Ishikawa (cell line): Measurements from ENCODE around the gene CSRNP2.

Source experiments
- CEBPB ChIP-seq: IDR thresholded peaks from 2 replicates; pipeline ENCODE4 v1.6.1; 2012
- CREB1 ChIP-seq: IDR thresholded peaks from 2 replicates; pipeline ENCODE4 v1.6.1; 2012; ENCODE audit warnings: low read depth
- EGR1 ChIP-seq: IDR thresholded peaks from 2 replicates; pipeline ENCODE4 v1.6.1; 2012
- EP300 ChIP-seq: IDR thresholded peaks from 2 replicates; pipeline ENCODE4 v1.6.1; 2012; ENCODE audit warnings: borderline replicate concordance
- NFIC ChIP-seq: IDR thresholded peaks from 2 replicates; pipeline ENCODE4 v1.6.1; 2012
- RAD21 ChIP-seq: IDR thresholded peaks from 2 replicates; pipeline ENCODE4 v1.6.1; 2012; ENCODE audit warnings: low read depth
- TAF1 ChIP-seq: IDR thresholded peaks from 2 replicates; pipeline ENCODE4 v1.6.1; 2012; ENCODE audit warnings: low read depth, mild to moderate bottlenecking
- TCF12 ChIP-seq: IDR thresholded peaks from 2 replicates; pipeline ENCODE4 v1.6.1; 2012; ENCODE audit warnings: low read depth
- TEAD4 ChIP-seq: IDR thresholded peaks from 2 replicates; pipeline ENCODE4 v1.6.1; 2012
- YY1 ChIP-seq: IDR thresholded peaks from 2 replicates; pipeline ENCODE4 v1.6.1; 2012; ENCODE audit warnings: low read depth
- ZBTB7A ChIP-seq: IDR thresholded peaks from 2 replicates; pipeline ENCODE4 v1.6.1; 2012; ENCODE audit warnings: low read depth
- TF ChIP-seq, protein P1 (sequence below): IDR thresholded peaks from 2 replicates; pipeline ENCODE4 v1.6.1; 2012; ENCODE audit warnings: low read depth, mild to moderate bottlenecking
- TF ChIP-seq, protein P2 (sequence below): IDR thresholded peaks from 2 replicates; pipeline ENCODE4 v1.6.1; 2012
- TF ChIP-seq, protein P3 (sequence below): IDR thresholded peaks from 2 replicates; pipeline ENCODE4 v1.6.1; 2012

DNA sequence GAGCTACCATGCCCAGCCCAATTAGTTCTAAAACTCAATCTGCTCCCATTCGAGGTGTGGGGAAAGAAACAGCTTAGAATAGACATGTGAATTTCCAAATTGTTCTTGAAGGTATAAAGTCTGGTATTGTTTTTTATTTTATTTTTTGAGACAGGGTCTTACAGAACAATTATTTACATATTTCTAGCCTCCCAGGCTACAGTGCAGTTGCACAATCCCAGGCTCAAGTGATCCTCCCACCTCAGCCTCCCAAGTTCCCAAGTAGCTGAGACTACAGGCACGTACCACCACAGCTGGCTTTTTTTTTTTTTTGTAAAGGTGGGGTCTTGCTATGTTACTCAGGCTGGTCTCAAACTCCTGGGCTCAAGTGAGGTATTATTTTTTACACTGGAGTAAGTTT lies 63.5 kb downstream of the CSRNP2 start:
- TF ChIP-seq, protein P1, sequence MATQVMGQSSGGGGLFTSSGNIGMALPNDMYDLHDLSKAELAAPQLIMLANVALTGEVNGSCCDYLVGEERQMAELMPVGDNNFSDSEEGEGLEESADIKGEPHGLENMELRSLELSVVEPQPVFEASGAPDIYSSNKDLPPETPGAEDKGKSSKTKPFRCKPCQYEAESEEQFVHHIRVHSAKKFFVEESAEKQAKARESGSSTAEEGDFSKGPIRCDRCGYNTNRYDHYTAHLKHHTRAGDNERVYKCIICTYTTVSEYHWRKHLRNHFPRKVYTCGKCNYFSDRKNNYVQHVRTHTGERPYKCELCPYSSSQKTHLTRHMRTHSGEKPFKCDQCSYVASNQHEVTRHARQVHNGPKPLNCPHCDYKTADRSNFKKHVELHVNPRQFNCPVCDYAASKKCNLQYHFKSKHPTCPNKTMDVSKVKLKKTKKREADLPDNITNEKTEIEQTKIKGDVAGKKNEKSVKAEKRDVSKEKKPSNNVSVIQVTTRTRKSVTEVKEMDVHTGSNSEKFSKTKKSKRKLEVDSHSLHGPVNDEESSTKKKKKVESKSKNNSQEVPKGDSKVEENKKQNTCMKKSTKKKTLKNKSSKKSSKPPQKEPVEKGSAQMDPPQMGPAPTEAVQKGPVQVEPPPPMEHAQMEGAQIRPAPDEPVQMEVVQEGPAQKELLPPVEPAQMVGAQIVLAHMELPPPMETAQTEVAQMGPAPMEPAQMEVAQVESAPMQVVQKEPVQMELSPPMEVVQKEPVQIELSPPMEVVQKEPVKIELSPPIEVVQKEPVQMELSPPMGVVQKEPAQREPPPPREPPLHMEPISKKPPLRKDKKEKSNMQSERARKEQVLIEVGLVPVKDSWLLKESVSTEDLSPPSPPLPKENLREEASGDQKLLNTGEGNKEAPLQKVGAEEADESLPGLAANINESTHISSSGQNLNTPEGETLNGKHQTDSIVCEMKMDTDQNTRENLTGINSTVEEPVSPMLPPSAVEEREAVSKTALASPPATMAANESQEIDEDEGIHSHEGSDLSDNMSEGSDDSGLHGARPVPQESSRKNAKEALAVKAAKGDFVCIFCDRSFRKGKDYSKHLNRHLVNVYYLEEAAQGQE: no peak
- TF ChIP-seq, protein P2, sequence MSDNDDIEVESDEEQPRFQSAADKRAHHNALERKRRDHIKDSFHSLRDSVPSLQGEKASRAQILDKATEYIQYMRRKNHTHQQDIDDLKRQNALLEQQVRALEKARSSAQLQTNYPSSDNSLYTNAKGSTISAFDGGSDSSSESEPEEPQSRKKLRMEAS: no peak
- peak; percentile 20; the same call in 1 of the 2 replicates for TF ChIP-seq CEBPB
- no peak for TF ChIP-seq TEAD4
- no peak for TF ChIP-seq RAD21
- no peak for TF ChIP-seq EP300
- no peak for TF ChIP-seq NFIC
- TF ChIP-seq, protein P3, sequence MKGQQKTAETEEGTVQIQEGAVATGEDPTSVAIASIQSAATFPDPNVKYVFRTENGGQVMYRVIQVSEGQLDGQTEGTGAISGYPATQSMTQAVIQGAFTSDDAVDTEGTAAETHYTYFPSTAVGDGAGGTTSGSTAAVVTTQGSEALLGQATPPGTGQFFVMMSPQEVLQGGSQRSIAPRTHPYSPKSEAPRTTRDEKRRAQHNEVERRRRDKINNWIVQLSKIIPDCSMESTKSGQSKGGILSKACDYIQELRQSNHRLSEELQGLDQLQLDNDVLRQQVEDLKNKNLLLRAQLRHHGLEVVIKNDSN: no peak
- TF ChIP-seq TAF1: no peak
- no peak for TF ChIP-seq EGR1
- TF ChIP-seq TCF12: no peak
- TF ChIP-seq CREB1: no peak
- no peak for TF ChIP-seq ZBTB7A
- TF ChIP-seq YY1: no peak
